ENCODE results near the gene ABCB6. TPM values are rescaled to one million over a fixed set of nuclear protein-coding genes. Genes with fewer than 3 reads are reported as not detected.
"Not testable (repeated sequence)": the region's sequence is repeated elsewhere in the genome, so short reads cannot be mapped to it uniquely, and the experiment has no call there.

The ABCB6 gene
- total RNA-seq, 1 experiment from 2014 or later = 27.5 TPM

GRCh38 chr2:219213486-219214071, 5.2 kb downstream of the ABCB6 start:
- DNase-seq (ENCODE audit: low read depth) = no peak

GRCh38 chr2:219213026-219213415, 5.7 kb downstream of the ABCB6 start:
- DNase-seq (ENCODE audit: low read depth) = no peak

- DNase-seq (ENCODE audit: low read depth) = no peak
Observed at GRCh38 chr2:219210886-219211362, 7.8 kb downstream of the ABCB6 start.

GRCh38 chr2:219210196-219210885, 8.4 kb downstream of the ABCB6 start:
- DNase-seq (ENCODE audit: low read depth) = no peak

GRCh38 chr2:219209236-219210195, 9.2 kb downstream of the ABCB6 start:
- no peak for DNase-seq (ENCODE audit: low read depth)

GRCh38 chr2:219207884-219208740, 10.6 kb downstream of the ABCB6 start:
- peak; percentile 61 for DNase-seq (ENCODE audit: low read depth)

GRCh38 chr2:219207134-219207883, 11.4 kb downstream of the ABCB6 start:
- no peak for DNase-seq (ENCODE audit: low read depth)

GRCh38 chr2:219206328-219207133, 12.2 kb downstream of the ABCB6 start, which contains the start of gene ZFAND2B:
Gene ZFAND2B (plus strand): TSS chr2:219206782. CDS start chr2:219206988, 206 bp downstream.
- peak; percentile 89 for DNase-seq (ENCODE audit: low read depth)

- DNase-seq (ENCODE audit: low read depth) = no peak
Observed at GRCh38 chr2:219205981-219206327, 12.8 kb downstream of the ABCB6 start.

- DNase-seq (ENCODE audit: low read depth) = no peak
Observed at GRCh38 chr2:219205165-219205538, 13.6 kb downstream of the ABCB6 start.

- no peak for DNase-seq (ENCODE audit: low read depth)
Observed at GRCh38 chr2:219204425-219205164, 14.2 kb downstream of the ABCB6 start.

- DNase-seq (ENCODE audit: low read depth) = not testable (repeated sequence)
Observed at GRCh38 chr2:219201331-219201730, 17.4 kb downstream of the ABCB6 start.

GRCh38 chr2:219200502-219201326, 18.0 kb downstream of the ABCB6 start:
- not testable (repeated sequence) for DNase-seq (ENCODE audit: low read depth)

GRCh38 chr2:219199470-219200211, 19.1 kb downstream of the ABCB6 start:
- no peak for DNase-seq (ENCODE audit: low read depth)

GRCh38 chr2:219198974-219199373, 19.8 kb downstream of the ABCB6 start:
- DNase-seq (ENCODE audit: low read depth) = no peak

GRCh38 chr2:219197388-219197787, 21.4 kb downstream of the ABCB6 start:
- DNase-seq (ENCODE audit: low read depth) = no peak

- DNase-seq (ENCODE audit: low read depth) = no peak
Observed at GRCh38 chr2:219186754-219187456, 31.9 kb downstream of the ABCB6 start.

Measured in M059J (cell line).